OCI-LY7 (cell line): ENCODE results near the gene FRMPD4.

ENCODE experiments used
- CTCF ChIP-seq: fragments of 200-600 bp; sonication (generic); conservative IDR thresholded peaks from 2 replicates; pipeline ENCODE4 v1.5.1; 2014; ENCODE audit warnings: mild to moderate bottlenecking, antibody characterized with exemption, low read length, moderate library complexity, mixed read lengths
- EZH2phosphoT487 ChIP-seq: fragments of 200-600 bp; sonication (generic); IDR thresholded peaks from 2 replicates; pipeline ENCODE4 v1.6.1; 2018; ENCODE audit warnings: low read depth, borderline replicate concordance, mild to moderate bottlenecking, mixed run types, antibody characterized with exemption, low read length, moderate library complexity, mixed read lengths

GRCh38 chrX:12319003-12319519 is 180.8 kb downstream of the FRMPD4 start:
- TF ChIP-seq CTCF (no peak), EZH2phosphoT487 (no peak)
